IPS DF 6.9 (cell line): Measurements from ENCODE around the gene FAM167B.

Source experiments
- DNase-seq: peaks from one replicate; pipeline ENCODE4 v3.0.0-alpha.2; 2013; ENCODE audit warnings: low read depth, low spot score
- H3K27ac ChIP-seq: one replicate; pipeline ENCODE4 v1.5.1; 2013; ENCODE audit warnings: low read length, control low read depth
- H3K27me3 ChIP-seq: 2 replicates; pipeline ENCODE4 v1.6.1; 2013; ENCODE audit warnings: mild to moderate bottlenecking, low read length; ENCODE audit not compliant: control insufficient read depth, insufficient read depth
- H3K36me3 ChIP-seq: 2 replicates; pipeline ENCODE4 v1.6.1; 2013; ENCODE audit warnings: low read length; ENCODE audit not compliant: control insufficient read depth, insufficient read depth
- H3K4me1 ChIP-seq: 2 replicates; pipeline ENCODE4 v1.6.1; 2013; ENCODE audit warnings: low read length; ENCODE audit not compliant: control insufficient read depth, insufficient read depth
- H3K4me3 ChIP-seq: 2 replicates; pipeline ENCODE4 v1.5.1; 2013; ENCODE audit warnings: mild to moderate bottlenecking, low read length
- H3K9me3 ChIP-seq: 2 replicates; pipeline ENCODE4 v1.6.1; 2013; ENCODE audit warnings: low read length, inconsistent platforms; ENCODE audit not compliant: control insufficient read depth, insufficient read depth
- WGBS: extraction: QIAGEN DNeasy Blood & Tissue Kit; methylation state at CpG from one replicate; pipeline ENCODE4 v1.1.7; 2013; ENCODE audit warnings: mixed read lengths, missing lambda C conversion rate; ENCODE audit not compliant: insufficient read length, insufficient coverage; 5-methylcytosine and 5-hydroxymethylcytosine counted together

Gene FAM167B

DNA sequence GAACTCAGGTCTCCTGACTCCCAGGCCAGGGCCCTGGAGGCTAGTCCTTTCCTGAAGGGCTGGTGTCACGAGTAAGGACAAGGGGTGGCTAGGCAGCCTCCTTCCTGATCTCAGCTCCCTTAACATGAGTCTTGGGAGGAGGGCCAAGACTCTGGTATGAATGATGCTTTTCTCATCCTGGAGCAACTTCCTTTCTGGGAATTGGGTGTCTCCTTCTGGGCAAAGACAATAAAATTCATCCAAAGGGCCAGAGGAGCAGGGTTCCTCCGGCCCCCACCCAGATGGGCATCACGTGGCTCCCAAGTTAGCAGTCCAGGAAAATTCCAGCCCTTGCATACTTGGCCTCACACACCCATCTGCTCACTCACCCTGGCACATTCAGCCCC, at the start of gene FAM167B:
TSS of gene FAM167B (plus strand) at position 335 of the 386 bp plus-strand sequence. CDS start 200 bp downstream, outside the sequence.
- no CpG with 5 or more reads among the region's 3 CpGs for WGBS
- H3K4me1 ChIP-seq: peaks cover 5% of the 10 kb centered on the region; the same call in 1 of the 2 replicates
- no peaks in the 10 kb centered on the region for H3K36me3 ChIP-seq
- H3K27ac ChIP-seq: no peak within 1 kb of the TSS
- H3K9me3 ChIP-seq: no peaks in the 10 kb centered on the region
- H3K4me3 ChIP-seq: no peak within 1 kb of the TSS
- no peaks in the 10 kb centered on the region for H3K27me3 ChIP-seq
- DNase-seq: no peak

DNA sequence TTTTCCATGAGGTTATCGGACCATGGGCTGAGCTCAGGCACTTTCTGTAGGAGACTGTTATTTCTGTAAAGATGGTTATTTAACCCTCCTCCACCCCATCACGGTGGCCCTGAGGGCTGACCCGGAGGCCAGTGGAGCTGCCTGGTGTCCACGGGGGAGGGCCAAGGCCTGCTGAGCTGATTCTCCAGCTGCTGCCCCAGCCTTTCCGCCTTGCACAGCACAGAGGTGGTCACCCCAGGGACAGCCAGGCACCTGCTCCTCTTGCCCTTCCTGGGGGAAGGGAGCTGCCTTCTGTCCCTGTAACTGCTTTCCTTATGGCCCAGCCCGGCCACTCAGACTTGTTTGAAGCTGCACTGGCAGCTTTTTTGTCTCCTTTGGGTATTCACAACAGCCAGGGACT, 49.2 kb upstream of the FAM167B start:
- H3K4me1 ChIP-seq: peaks cover 4% of the 10 kb centered on the region; the same call in 1 of the 2 replicates
- H3K27me3 ChIP-seq: no peaks in the 10 kb centered on the region
- no peak overlapping the region for H3K27ac ChIP-seq
- no peaks in the 10 kb centered on the region for H3K9me3 ChIP-seq
- peaks cover 40% of the 10 kb centered on the region for H3K36me3 ChIP-seq
- no peak for DNase-seq
- WGBS: no CpG with 5 or more reads among the region's 6 CpGs
- H3K4me3 ChIP-seq: no peak overlapping the region

DNA sequence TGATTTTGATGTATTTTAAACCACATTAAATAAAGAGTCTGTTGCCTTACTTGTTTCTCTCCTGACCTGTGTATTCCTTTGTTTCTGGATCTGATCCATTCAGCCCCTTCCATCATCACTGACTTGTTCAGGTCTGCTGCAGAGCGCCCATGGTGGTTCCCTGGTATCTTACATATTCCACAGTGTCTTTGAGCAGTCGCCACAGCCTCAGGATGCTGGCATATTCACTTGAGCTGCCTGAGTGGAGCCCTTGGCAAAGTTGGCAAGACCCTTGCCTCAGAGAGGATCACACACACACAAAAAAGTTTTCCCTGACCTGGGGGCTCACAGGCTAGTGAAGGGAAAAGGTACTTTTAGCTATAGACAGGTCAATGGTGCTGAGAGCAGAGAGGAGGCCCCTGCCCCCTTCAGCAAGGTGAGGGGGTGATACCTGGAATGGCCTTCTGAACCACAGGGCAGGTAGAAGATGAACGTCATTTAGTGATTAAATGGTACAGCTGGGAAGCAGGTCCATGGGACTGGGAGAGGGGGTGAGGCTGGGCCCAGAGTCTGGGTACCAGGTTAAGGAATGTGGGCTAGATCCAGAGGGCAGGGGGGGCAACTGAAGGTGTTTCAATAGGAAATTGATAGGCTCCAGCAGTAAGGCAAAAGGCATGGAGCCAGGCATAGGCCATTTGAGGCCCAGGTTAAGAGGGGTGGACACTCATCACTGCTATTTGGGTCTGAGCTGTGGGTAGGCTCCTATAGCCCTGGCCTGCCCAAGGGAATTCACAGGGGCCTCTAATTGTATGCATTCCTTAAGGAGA, 48.6 kb upstream of the FAM167B start:
- no peak overlapping the region for H3K4me3 ChIP-seq
- H3K27me3 ChIP-seq: no peaks in the 10 kb centered on the region
- peaks cover 35% of the 10 kb centered on the region for H3K36me3 ChIP-seq
- no peak for DNase-seq
- no peak overlapping the region for H3K27ac ChIP-seq
- H3K9me3 ChIP-seq: no peaks in the 10 kb centered on the region
- H3K4me1 ChIP-seq: peaks cover 4% of the 10 kb centered on the region; the same call in 1 of the 2 replicates
- no CpG with 5 or more reads among the region's 3 CpGs for WGBS

DNA sequence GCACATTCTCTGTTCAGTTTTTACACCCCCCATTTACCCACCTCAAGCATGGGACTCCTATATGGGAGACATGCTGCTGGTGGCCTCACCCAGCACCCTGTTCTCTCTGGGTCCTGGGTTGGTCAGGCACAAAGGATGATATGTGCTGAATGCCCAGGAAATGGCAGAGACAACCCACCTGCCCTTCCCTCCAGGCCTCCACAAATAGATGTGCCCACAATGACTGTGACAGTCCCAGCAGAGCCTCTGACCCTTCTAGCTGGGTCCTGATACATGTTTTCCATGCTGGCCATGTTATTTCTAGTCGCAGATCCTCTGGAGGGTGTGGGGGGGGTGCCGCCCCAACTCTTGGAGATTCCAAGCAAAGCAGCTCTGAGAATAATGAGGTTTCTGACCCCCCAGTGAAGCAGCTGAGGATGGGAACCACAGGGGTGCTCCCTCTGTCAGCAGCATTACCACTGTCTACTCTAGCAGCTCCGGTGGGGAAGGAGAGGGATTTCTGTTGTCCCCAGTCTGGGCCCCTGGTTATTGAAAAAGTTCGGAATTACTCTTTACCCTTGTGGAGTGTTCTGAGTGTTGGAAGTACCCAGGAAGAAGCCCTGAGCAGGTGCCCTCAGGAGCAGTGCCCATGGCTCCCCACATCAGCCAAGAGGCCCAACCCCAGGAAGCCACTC, 47.8 kb upstream of the FAM167B start:
- Histone ChIP-seq H3K27ac (no peak overlapping the region), H3K9me3 (no peaks in the 10 kb centered on the region), H3K4me1 (peaks cover 4% of the 10 kb centered on the region; the same call in 1 of the 2 replicates), H3K36me3 (peaks cover 29% of the 10 kb centered on the region), H3K27me3 (no peaks in the 10 kb centered on the region), H3K4me3 (no peak overlapping the region)
- WGBS: no CpG with 5 or more reads among the region's 4 CpGs
- no peak for DNase-seq

DNA sequence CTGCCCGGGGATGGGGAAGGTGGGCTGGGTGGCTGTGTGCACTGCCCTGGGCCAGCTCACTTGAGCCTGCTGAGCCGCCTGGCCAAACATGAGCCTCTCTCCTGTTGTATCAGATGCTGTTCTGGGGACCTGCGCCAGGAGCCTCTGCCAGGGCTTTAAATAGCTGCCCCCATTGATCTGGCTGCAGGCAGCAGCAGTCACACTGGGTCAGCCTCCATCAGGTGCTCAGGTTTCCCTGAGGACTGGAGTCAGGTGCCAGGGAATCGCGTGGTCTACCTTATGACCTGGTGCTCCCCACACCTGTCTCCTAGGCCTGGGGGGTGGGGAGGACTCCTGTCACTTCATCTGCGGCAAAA, 47.3 kb upstream of the FAM167B start:
- no peak for DNase-seq
- no peak overlapping the region for H3K4me3 ChIP-seq
- H3K36me3 ChIP-seq: peaks cover 24% of the 10 kb centered on the region
- peaks cover 4% of the 10 kb centered on the region; the same call in 1 of the 2 replicates for H3K4me1 ChIP-seq
- no CpG with 5 or more reads among the region's 6 CpGs for WGBS
- no peaks in the 10 kb centered on the region for H3K9me3 ChIP-seq
- H3K27me3 ChIP-seq: no peaks in the 10 kb centered on the region
- no peak overlapping the region for H3K27ac ChIP-seq

DNA sequence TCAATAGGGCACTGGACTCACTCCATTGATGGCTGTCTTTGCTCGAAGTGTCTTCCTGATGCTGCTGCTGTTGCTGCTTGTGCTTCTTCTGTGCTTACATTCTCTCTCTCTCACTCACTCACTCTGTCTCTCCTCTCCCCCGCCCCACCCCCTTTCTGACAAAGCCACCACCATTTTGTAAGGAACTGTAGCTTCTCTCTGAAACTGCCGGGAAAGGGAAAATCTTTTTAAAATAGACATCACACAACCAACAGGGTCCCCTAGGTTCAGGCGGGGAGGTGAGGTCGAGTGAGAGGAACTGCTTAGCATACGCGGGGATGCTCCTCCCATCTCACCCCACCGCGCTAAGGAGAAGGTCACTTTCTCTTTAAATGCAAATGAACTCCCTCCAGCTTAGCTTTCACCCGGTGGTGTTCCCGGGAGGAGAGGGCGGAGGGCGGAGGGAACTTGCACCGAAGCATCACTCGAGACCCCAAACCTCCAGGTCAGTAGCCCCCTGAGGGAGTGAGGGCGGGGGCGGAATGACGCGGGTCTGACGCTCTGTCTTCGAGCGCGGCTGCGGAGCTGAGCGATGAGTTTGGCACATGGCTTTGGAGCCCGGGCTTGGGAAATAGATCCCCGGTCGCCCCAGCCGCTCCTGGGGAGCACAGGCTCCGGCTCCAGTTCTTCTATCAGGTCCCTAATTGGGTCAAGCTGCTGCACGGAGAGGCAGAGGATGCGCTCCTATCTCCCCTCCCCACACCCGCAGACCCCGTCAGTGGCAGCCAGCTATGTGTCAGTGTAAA, 46.6 kb upstream of the FAM167B start, which contains the start of gene CCDC28B:
TSS of gene CCDC28B (plus strand) at position 370 of the 785 bp plus-strand sequence. CDS start 1,341 bp downstream, outside the sequence.
- no peak within 1 kb of the TSS for H3K27ac ChIP-seq
- DNase-seq: peak; percentile 58
- no CpG with 5 or more reads among the region's 34 CpGs for WGBS

DNA sequence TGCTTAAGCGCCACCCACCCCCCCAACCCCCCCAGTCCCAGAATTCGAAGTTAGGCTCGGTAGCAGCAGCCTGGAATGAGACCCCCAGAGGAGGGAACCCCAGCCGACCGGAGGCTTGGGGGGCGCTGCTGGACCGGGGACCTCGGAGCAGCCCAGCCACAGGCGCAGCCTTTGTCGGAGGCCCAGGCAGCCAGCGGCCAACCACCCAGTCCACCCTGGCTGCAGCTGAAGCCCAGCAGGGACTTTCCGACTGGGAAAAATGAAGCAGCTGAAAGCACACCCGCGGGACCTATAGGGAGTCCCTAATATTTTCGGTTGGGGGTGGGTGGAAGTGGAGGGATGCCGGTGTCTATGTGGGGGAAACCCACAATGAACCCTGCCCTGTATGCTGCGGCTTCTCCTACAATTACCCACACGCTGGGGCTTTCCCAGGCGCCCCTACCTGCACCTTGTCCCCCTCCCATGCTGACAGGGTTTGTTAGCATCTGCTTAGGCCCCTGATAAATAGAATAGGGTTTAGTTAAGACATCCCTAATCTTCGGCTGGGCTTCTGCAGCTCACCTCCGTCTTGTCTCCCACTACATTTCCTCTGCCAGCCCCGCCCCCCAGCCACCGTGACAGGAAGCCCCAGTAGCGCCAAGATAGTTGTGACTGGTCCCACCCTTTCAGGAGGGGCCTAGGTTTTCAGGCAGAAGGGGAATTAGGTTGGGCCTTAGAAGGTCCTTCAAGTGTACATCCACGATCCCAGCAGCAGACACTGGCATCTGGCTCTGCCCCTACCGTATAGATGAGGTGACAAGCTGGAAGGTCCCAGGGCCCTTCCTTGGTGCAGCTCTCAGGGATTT, 45.8 kb upstream of the FAM167B start:
- H3K4me1 ChIP-seq: peaks cover 4% of the 10 kb centered on the region; the same call in 1 of the 2 replicates
- H3K4me3 ChIP-seq: peak overlapping the region; percentile 42; the same call in 1 of the 2 replicates
- no peak overlapping the region for H3K27ac ChIP-seq
- H3K27me3 ChIP-seq: no peaks in the 10 kb centered on the region
- H3K36me3 ChIP-seq: peaks cover 10% of the 10 kb centered on the region; the same call in 1 of the 2 replicates
- WGBS: no CpG with 5 or more reads among the region's 26 CpGs
- H3K9me3 ChIP-seq: no peaks in the 10 kb centered on the region
- no peak for DNase-seq

More for the DNA sequence above, 46.6 kb upstream of the FAM167B start, which contains the start of gene CCDC28B:
- Histone ChIP-seq H3K4me3 (peak within 1 kb of the TSS; percentile 42; the same call in 1 of the 2 replicates), H3K9me3 (no peaks in the 10 kb centered on the region), H3K27me3 (no peaks in the 10 kb centered on the region), H3K36me3 (peaks cover 16% of the 10 kb centered on the region), H3K4me1 (peaks cover 4% of the 10 kb centered on the region; the same call in 1 of the 2 replicates)

DNA sequence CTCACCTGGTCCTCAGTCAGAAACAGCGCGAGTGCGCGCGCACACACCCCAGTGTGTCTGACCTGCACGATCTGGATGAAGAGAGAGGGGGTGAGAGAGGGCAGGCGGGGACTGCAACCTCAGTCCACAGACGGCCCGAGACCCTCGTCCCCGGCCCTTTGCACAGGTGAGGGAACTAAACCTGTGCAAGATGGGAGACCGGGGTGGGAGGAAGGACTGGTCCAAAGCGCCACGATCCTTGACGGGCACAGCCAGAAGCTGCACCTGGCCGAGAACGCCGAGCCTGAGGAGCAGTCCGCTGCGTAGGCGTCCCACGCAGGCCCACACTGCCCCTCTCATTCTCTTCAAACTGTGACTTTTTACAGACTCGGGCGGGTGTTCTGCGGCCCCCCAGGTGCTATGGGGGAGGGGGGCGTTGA, 42.1 kb upstream of the FAM167B start:
- DNase-seq: no peak
- no CpG with 5 or more reads among the region's 26 CpGs for WGBS
- H3K27me3 ChIP-seq: no peaks in the 10 kb centered on the region
- no peaks in the 10 kb centered on the region for H3K9me3 ChIP-seq
- 0 out of 2 replicates have a peak, but pooled peaks cover 4% of the 10 kb centered on the region for H3K4me1 ChIP-seq
- H3K27ac ChIP-seq: no peak overlapping the region
- H3K4me3 ChIP-seq: peak overlapping the region; percentile 66; the same call in 1 of the 2 replicates
- H3K36me3 ChIP-seq: no peaks in the 10 kb centered on the region
